ENCODE data around the gene NRXN2. TPM values are rescaled to one million over a fixed set of nuclear protein-coding genes. Genes with fewer than 3 reads are reported as not detected.
"Not testable (repeated sequence)": the region's sequence is repeated elsewhere in the genome, so short reads cannot be mapped to it uniquely, and the experiment has no call there.

NRXN2 gene
- polyA plus RNA-seq, 2 donors = 0.24 to 0.44 TPM

DNA sequence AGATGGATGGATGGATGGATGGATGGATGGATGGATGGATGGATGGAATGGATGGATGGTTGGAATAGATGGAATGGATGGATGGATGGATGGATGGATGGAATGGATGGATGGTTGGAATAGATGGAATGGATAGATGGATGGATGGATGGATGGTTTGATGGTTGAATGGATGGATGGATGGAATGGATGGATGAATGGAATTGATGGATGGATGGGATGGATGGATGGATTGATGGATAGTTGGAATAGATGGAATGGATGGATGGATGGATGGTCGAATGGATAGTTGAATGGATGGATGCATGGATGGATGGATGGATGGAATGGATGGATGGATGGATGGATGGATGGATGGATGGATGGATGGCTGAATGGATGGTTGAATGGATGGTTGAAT is 127.1 kb downstream of the NRXN2 start:
- H3K36me3 ChIP-seq (ENCODE audit: control insufficient read depth in 2 of 2, insufficient read depth in 2 of 2, low read length in 1 of 2); H3K4me1 ChIP-seq (ENCODE audit: control insufficient read depth in 2 of 2, insufficient read depth in 2 of 2, low read length in 1 of 2); H3K9me3 ChIP-seq (ENCODE audit: control insufficient read depth in 2 of 2, insufficient read depth in 1 of 2, low read depth in 1 of 2, low read length in 1 of 2); H3K4me3 ChIP-seq (ENCODE audit: low read depth in 1 of 2, low read length in 2 of 2); H3K27me3 ChIP-seq (ENCODE audit: control insufficient read depth in 1 of 2, insufficient read depth in 2 of 2, low read length in 2 of 2); H3K27ac ChIP-seq (ENCODE audit: low read depth in 2 of 2, low read length in 1 of 2): not testable (repeated sequence)
- 59 to 60% methylated on average over 1 of the region's 1 CpG for WGBS, 2 donors

DNA sequence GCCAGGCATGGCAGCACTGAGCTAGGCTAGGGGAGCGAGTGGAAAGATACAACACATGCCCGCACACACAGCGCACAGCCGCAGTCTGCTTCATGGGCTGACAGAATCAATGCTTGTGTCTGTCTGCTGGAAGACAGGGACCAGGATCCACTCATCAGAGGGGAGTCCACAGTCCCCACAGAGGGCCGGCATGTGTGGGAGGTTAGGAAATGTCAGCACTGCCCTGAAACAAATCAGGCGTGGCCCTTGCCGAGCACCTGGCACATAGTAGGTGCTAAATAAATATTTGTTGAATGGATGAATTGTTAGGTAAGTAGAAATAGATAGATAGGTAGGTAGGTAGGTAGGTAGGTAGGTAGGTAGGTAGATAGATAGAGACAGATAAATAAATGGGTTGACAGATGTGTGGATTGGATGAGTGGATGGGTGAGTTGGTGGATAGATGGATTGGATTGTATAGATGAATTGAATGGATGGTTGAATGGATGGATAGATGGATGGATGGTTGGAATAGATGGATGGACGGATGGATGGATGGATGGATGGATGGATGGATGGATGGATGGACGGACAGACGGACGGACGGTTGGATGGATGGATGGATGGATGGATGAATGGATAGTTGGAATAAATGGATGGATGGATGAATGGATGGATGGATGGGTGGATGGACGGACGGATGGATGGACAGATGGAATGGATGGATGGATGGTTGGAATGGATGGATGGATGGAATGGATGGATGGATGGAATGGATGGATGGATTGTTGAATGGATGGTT is 128.6 kb downstream of the NRXN2 start:
- Histone ChIP-seq H3K9me3 (ENCODE audit: control insufficient read depth in 2 of 2, insufficient read depth in 1 of 2, low read depth in 1 of 2, low read length in 1 of 2) (peaks cover 0 to 6% of the 10 kb centered on the region in 2 donors), H3K4me1 (ENCODE audit: control insufficient read depth in 2 of 2, insufficient read depth in 2 of 2, low read length in 1 of 2) (no peaks in the 10 kb centered on the region), H3K36me3 (ENCODE audit: control insufficient read depth in 2 of 2, insufficient read depth in 2 of 2, low read length in 1 of 2) (no peaks in the 10 kb centered on the region), H3K4me3 (ENCODE audit: low read depth in 1 of 2, low read length in 2 of 2) (no peak overlapping the region), H3K27ac (ENCODE audit: low read depth in 2 of 2, low read length in 1 of 2) (no peak overlapping the region), H3K27me3 (ENCODE audit: control insufficient read depth in 1 of 2, insufficient read depth in 2 of 2, low read length in 2 of 2) (no peaks in the 10 kb centered on the region)
- whole genome bisulfite sequencing, 2 donors = 89 to 95% methylated on average over 14 of the region's 14 CpGs

DNA sequence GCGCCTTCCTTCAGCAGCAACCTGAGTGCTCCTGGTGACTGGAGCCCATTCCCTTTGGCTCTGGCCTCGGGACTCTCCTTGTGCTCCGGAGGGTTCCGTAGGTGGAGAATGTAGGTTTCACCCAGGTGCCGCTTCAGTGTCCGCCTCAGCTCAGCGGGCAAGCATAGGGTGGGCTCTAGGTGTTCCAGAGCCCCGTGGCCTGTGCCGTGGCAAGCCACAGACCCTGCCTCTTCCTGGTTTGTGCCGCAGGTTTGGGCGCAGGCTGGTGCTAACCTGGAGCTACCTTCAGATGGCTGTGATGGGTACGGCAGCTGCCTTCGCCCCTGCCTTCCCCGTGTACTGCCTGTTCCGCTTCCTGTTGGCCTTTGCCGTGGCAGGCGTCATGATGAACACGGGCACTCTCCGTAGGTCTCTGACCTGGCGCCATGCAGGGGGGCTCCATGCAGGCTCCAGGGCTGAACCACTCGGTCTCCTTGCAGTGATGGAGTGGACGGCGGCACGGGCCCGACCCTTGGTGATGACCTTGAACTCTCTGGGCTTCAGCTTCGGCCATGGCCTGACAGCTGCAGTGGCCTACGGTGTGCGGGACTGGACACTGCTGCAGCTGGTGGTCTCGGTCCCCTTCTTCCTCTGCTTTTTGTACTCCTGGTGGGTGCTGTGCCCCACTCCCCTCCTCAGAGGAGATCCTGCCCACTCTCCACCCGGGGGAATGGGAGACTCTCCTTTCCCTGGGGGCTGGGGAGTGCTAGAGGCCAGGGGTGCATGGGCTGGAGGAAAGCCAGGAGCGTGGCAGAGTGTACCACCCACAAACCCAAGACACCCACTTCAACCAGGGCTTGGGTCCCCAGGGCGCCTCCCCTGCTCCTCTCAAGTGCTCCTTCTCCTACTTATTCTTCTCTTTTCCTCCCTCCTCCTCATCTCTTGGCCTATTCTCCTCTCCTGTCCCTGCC is 129.6 kb downstream of the NRXN2 start:
- Histone ChIP-seq H3K27me3 (ENCODE audit: control insufficient read depth in 1 of 2, insufficient read depth in 2 of 2, low read length in 2 of 2) (no peaks in the 10 kb centered on the region), H3K27ac (ENCODE audit: low read depth in 2 of 2, low read length in 1 of 2) (no peak overlapping the region), H3K4me3 (ENCODE audit: low read depth in 1 of 2, low read length in 2 of 2) (no peak overlapping the region), H3K9me3 (ENCODE audit: control insufficient read depth in 2 of 2, insufficient read depth in 1 of 2, low read depth in 1 of 2, low read length in 1 of 2) (peaks cover 0 to 10% of the 10 kb centered on the region in 2 donors), H3K4me1 (ENCODE audit: control insufficient read depth in 2 of 2, insufficient read depth in 2 of 2, low read length in 1 of 2) (no peaks in the 10 kb centered on the region), H3K36me3 (ENCODE audit: control insufficient read depth in 2 of 2, insufficient read depth in 2 of 2, low read length in 1 of 2) (no peaks in the 10 kb centered on the region)
- WGBS, 2 donors = 85 to 88% methylated on average over 32 of the region's 32 CpGs

DNA sequence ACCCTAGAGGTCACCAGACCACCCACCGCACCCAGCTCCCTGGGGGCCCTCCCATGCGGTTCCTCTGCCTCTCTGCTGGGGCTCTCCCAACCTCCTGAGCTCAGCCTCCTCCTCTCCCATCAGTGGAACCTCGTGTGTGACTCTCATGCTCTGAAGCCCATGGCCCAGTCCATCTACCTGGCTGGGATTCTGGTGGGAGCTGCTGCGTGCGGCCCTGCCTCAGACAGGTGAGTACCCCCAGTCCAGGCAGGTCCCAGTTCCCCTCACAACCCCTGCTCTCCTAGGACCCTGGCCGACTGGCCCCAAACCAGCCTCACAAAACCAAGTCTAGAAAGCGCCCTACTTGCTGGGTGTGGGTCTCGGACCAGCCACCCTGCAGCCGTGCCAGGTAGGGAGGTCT is 130.3 kb downstream of the NRXN2 start:
- Histone ChIP-seq H3K4me3 (ENCODE audit: low read depth in 1 of 2, low read length in 2 of 2) (no peak overlapping the region), H3K36me3 (ENCODE audit: control insufficient read depth in 2 of 2, insufficient read depth in 2 of 2, low read length in 1 of 2) (no peaks in the 10 kb centered on the region), H3K27ac (ENCODE audit: low read depth in 2 of 2, low read length in 1 of 2) (no peak overlapping the region), H3K9me3 (ENCODE audit: control insufficient read depth in 2 of 2, insufficient read depth in 1 of 2, low read depth in 1 of 2, low read length in 1 of 2) (peaks cover 0 to 10% of the 10 kb centered on the region in 2 donors), H3K27me3 (ENCODE audit: control insufficient read depth in 1 of 2, insufficient read depth in 2 of 2, low read length in 2 of 2) (no peaks in the 10 kb centered on the region), H3K4me1 (ENCODE audit: control insufficient read depth in 2 of 2, insufficient read depth in 2 of 2, low read length in 1 of 2) (no peaks in the 10 kb centered on the region)
- 79 to 95% methylated on average over 9 of the region's 9 CpGs for WGBS, 2 donors

DNA sequence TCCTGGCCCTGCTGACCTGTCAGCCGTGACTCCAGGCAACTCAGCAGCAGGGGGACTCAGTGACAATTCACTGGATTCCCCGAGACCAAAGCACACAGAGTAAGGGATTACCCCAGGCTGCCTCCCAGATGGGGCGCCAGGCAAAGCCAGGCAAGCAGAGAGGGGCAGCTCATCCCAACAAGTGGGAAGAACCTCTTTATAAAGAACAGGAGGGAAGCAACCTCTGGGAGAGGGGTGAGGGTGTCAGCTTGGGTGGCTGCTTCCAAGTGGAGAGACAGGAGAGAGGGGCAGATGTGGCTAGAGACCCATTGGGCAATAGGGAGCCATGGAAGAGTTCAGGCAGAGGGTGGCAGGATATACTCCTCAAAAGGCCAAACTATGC is 130.8 kb downstream of the NRXN2 start:
- no peaks in the 10 kb centered on the region for H3K4me1 ChIP-seq (ENCODE audit: control insufficient read depth in 2 of 2, insufficient read depth in 2 of 2, low read length in 1 of 2)
- no peak overlapping the region for H3K27ac ChIP-seq (ENCODE audit: low read depth in 2 of 2, low read length in 1 of 2)
- whole genome bisulfite sequencing, 2 donors = 74 to 75% methylated on average over 3 of the region's 3 CpGs
- H3K9me3 ChIP-seq (ENCODE audit: control insufficient read depth in 2 of 2, insufficient read depth in 1 of 2, low read depth in 1 of 2, low read length in 1 of 2) = peaks cover 0 to 10% of the 10 kb centered on the region in 2 donors
- no peak overlapping the region for H3K4me3 ChIP-seq (ENCODE audit: low read depth in 1 of 2, low read length in 2 of 2)
- H3K27me3 ChIP-seq (ENCODE audit: control insufficient read depth in 1 of 2, insufficient read depth in 2 of 2, low read length in 2 of 2) = no peaks in the 10 kb centered on the region
- no peaks in the 10 kb centered on the region for H3K36me3 ChIP-seq (ENCODE audit: control insufficient read depth in 2 of 2, insufficient read depth in 2 of 2, low read length in 1 of 2)

DNA sequence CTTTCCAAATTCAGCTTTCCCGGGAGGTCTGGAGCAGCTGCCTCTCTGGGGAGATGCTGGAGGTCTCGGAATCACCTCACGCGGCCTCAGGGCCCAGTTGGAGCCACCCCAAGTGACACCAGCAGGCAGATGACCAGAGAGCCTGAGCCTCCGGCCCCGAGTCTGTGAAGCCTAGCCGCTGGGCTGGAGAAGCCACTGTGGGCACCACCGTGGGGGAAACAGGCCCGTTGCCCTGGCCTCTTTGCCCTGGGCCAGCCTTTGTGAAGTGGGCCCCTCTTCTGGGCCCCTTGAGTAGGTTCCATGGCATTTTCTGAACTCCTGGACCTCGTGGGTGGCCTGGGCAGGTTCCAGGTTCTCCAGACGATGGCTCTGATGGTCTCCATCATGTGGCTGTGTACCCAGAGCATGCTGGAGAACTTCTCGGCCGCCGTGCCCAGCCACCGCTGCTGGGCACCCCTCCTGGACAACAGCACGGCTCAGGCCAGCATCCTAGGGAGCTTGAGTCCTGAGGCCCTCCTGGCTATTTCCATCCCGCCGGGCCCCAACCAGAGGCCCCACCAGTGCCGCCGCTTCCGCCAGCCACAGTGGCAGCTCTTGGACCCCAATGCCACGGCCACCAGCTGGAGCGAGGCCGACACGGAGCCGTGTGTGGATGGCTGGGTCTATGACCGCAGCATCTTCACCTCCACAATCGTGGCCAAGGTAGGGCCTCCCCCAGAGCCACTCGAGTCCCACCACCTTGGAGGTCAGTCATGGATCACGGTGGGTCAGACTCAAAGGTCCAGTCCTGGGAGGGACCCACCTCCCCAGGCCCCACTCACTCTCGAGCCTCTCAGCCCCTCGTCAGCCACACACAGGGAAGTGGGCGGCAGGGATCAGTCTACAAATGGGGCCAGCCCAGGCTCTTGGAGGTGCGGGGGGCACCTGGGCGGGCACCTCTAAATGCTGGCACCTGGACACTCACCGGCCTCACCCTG is 131.5 kb downstream of the NRXN2 start:
- Histone ChIP-seq H3K27ac (ENCODE audit: low read depth in 2 of 2, low read length in 1 of 2) (no peak overlapping the region), H3K4me1 (ENCODE audit: control insufficient read depth in 2 of 2, insufficient read depth in 2 of 2, low read length in 1 of 2) (no peaks in the 10 kb centered on the region), H3K27me3 (ENCODE audit: control insufficient read depth in 1 of 2, insufficient read depth in 2 of 2, low read length in 2 of 2) (no peaks in the 10 kb centered on the region), H3K9me3 (ENCODE audit: control insufficient read depth in 2 of 2, insufficient read depth in 1 of 2, low read depth in 1 of 2, low read length in 1 of 2) (peaks cover 0 to 10% of the 10 kb centered on the region in 2 donors), H3K4me3 (ENCODE audit: low read depth in 1 of 2, low read length in 2 of 2) (no peak overlapping the region), H3K36me3 (ENCODE audit: control insufficient read depth in 2 of 2, insufficient read depth in 2 of 2, low read length in 1 of 2) (no peaks in the 10 kb centered on the region)
- WGBS, 2 donors = 84 to 87% methylated on average over 36 of the region's 36 CpGs

DNA sequence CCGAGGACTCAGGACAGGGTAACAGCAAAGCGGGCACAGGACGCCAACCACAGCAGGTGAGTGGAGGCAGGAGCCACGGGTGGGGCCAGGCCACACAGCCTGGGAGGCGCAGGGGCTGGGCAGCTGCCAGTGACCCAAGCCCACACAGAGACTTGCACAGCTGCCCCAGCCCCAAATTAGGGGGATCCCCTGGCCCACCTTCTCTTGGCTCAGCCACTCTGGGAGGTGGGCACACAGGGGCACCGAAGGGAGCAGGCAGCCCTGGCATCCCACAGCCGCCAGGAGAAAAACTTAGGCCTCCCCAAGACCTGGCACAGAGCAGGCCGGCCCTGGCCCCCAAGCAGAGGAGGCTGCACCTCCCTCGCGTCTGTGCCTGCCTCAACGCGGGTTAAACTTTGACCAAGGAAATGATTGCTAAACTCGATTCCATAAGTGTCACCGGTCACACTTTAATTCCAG is 132.2 kb downstream of the NRXN2 start, which contains the start of gene SLC22A12:
TSS of gene SLC22A12 (plus strand) at position 458 of the 459 bp plus-strand sequence. CDS start 337 bp downstream, outside the sequence.
- Histone ChIP-seq H3K27me3 (ENCODE audit: control insufficient read depth in 1 of 2, insufficient read depth in 2 of 2, low read length in 2 of 2) (no peaks in the 10 kb centered on the region), H3K4me1 (ENCODE audit: control insufficient read depth in 2 of 2, insufficient read depth in 2 of 2, low read length in 1 of 2) (no peaks in the 10 kb centered on the region), H3K27ac (ENCODE audit: low read depth in 2 of 2, low read length in 1 of 2) (no peak within 1 kb of the TSS), H3K9me3 (ENCODE audit: control insufficient read depth in 2 of 2, insufficient read depth in 1 of 2, low read depth in 1 of 2, low read length in 1 of 2) (peaks cover 0 to 6% of the 10 kb centered on the region in 2 donors), H3K4me3 (ENCODE audit: low read depth in 1 of 2, low read length in 2 of 2) (no peak within 1 kb of the TSS), H3K36me3 (ENCODE audit: control insufficient read depth in 2 of 2, insufficient read depth in 2 of 2, low read length in 1 of 2) (no peaks in the 10 kb centered on the region)
- WGBS, 2 donors = 77 to 81% methylated on average over 14 of the region's 14 CpGs

DNA sequence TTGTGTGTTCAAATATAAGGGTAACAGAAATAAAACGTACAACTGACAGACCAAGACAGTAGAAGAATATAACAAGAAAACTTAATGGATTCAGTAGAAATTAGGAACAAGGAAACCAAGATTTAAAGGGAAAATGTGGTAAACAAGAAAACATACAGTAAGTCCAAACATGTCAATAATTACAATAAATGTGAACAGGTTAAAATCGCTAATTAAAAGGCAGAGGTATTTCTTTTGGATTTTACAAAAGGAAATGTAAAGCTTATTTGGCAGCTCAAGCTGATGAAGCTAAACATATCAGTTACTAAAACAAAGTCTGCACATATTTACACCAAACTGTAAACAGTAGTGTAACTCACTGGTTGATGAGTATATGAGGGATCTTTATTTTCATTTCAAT is 134.3 kb downstream of the NRXN2 start:
- peaks cover 0 to 6% of the 10 kb centered on the region in 2 donors for H3K9me3 ChIP-seq (ENCODE audit: control insufficient read depth in 2 of 2, insufficient read depth in 1 of 2, low read depth in 1 of 2, low read length in 1 of 2)
- 86 to 88% methylated on average over 2 of the region's 2 CpGs for WGBS, 2 donors

DNA sequence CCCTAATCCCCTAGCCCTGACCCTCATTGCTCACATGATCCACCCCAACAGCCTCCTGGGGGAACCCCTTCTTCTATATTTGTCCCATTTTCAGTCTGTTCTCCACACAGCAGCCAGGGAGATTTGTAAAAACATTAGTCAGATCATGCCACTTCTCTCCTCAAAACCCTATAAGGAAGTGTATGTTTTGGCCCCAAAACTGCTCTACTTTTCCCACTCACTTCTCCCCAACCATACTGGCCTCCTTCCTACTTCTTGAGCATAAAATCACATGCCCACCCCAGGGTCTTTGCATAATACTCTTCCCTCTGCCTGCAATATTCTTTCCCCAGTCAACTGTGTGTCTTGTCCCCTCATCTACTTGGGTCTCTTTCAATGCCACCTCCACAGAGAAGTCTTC is 136.6 kb downstream of the NRXN2 start:
- H3K27ac ChIP-seq (ENCODE audit: low read depth in 2 of 2, low read length in 1 of 2) = no peak overlapping the region
- H3K27me3 ChIP-seq (ENCODE audit: control insufficient read depth in 1 of 2, insufficient read depth in 2 of 2, low read length in 2 of 2) = no peaks in the 10 kb centered on the region
- no peaks in the 10 kb centered on the region for H3K4me1 ChIP-seq (ENCODE audit: control insufficient read depth in 2 of 2, insufficient read depth in 2 of 2, low read length in 1 of 2)
- H3K9me3 ChIP-seq (ENCODE audit: control insufficient read depth in 2 of 2, insufficient read depth in 1 of 2, low read depth in 1 of 2, low read length in 1 of 2) = peaks cover 0 to 8% of the 10 kb centered on the region in 2 donors
- no peaks in the 10 kb centered on the region for H3K36me3 ChIP-seq (ENCODE audit: control insufficient read depth in 2 of 2, insufficient read depth in 2 of 2, low read length in 1 of 2)
- no peak overlapping the region for H3K4me3 ChIP-seq (ENCODE audit: low read depth in 1 of 2, low read length in 2 of 2)

More for the DNA sequence above, 134.3 kb downstream of the NRXN2 start:
- Histone ChIP-seq H3K4me3 (ENCODE audit: low read depth in 1 of 2, low read length in 2 of 2) (no peak overlapping the region), H3K4me1 (ENCODE audit: control insufficient read depth in 2 of 2, insufficient read depth in 2 of 2, low read length in 1 of 2) (no peaks in the 10 kb centered on the region), H3K27ac (ENCODE audit: low read depth in 2 of 2, low read length in 1 of 2) (no peak overlapping the region), H3K36me3 (ENCODE audit: control insufficient read depth in 2 of 2, insufficient read depth in 2 of 2, low read length in 1 of 2) (no peaks in the 10 kb centered on the region), H3K27me3 (ENCODE audit: control insufficient read depth in 1 of 2, insufficient read depth in 2 of 2, low read length in 2 of 2) (no peaks in the 10 kb centered on the region)

Measured in esophagus (tissue), 2 donors.